Stimulated activated CD4-positive, alpha-beta T cell treated with anti-CD3 and anti-CD28 coated beads, Interleukin-4, amount 100 ng/mL, for 4 hours (primary cell): ENCODE measurements around the gene OR2V2.

Experiments
- DNase-seq, 2 experiments: peaks; one replicate each; pipeline ENCODE4 v3.0.0-alpha.2; 2020

Gene OR2V2

GRCh38 chr5:181191526-181192336 is 44.3 kb downstream of the OR2V2 start:
- DNase-seq: peak; percentile 90 to 93

DNA sequence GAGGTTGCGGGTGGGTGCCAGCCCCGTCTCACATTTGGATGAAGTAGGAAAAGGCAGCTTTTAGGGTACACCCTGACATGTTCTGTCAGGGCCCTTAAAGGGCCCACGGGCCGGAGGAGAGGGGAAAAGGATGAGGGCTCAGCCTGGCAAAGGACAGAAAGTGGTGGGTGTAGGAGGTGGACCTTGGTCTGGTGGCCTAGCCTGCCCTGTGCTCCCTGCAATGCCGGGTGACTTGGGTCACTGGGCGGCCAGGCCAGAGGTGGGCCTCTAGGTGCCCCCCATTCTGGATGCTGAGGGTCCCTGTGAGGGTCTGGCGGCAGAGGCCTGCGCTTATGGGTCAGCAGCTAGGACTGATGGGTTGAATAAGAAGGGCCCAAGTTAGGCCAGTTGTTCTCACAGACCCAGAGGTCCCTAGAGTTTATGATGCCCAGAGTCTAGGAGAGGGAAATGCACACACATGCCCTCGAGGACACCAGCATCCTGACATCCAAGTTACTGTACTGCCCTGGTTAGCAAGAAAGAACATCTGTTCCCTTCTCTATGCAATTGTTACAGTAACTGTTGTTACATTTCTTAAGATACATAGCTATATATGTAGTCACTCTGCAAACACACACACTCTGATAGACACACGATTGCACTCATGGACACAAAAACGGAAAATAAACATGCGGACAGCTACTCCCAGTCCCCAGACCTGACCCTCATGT is 45.1 kb downstream of the OR2V2 start:
- DNase-seq: no peak

- DNase-seq: no peak
Measured at GRCh38 chr5:181193656-181194055, 46.3 kb downstream of the OR2V2 start.

GRCh38 chr5:181194489-181195248 is 47.3 kb downstream of the OR2V2 start:
- no peak for DNase-seq

DNA sequence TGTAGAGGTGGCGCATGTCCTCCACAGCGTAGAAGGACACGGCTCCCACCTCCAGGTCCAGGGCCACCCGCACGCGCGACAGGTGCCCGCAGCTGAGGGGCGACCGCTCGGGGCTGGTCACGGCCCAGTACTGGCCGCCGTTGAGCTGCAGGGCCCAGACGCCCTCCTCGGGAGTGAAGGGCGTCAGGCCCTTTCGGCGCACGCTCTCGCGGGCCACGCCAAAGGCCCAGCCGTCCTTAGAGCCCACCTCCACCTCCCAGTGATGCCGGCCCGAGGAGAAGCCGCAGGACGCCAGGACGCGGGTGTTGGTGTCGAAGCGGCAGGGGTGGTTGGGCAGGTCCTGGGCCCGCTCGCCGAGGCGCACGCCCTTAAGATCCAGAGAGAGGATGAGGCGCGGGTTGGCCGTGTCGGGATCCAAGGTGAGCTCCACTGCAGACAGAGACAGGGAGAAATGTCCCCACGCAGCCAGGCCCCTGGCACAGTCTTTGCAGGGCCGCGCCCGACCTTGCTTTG is 47.9 kb downstream of the OR2V2 start:
- no peak for DNase-seq

- DNase-seq: no peak
Measured at GRCh38 chr5:181197326-181197951, 50.1 kb downstream of the OR2V2 start.

GRCh38 chr5:181198106-181198685 is 50.8 kb downstream of the OR2V2 start:
- DNase-seq: no peak

GRCh38 chr5:181198905-181199519 is 51.6 kb downstream of the OR2V2 start:
- DNase-seq: no peak

GRCh38 chr5:181199881-181200638 is 52.7 kb downstream of the OR2V2 start:
- no peak for DNase-seq

DNA sequence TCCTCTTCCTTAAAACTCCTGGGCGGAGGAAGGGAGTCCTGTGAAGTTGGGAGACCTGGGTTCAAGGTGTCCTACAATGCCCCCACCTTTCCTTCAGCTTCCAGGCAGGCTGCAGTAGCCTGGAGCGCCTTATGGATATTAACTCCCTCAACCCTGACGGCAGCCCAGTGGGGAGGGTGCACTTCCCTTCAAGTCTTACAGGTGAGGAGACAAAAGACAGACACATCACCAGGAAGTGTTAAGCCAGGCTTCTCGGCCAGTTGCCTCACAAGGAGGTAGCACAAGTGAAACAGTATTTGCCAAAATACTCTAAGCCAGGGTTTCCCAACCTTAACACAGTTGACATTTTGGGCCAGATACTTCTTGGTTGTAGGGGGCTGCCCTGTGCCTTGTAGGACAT is 53.4 kb downstream of the OR2V2 start:
- no peak for DNase-seq

GRCh38 chr5:181203093-181203711 is 55.8 kb downstream of the OR2V2 start:
- DNase-seq: no peak

DNA sequence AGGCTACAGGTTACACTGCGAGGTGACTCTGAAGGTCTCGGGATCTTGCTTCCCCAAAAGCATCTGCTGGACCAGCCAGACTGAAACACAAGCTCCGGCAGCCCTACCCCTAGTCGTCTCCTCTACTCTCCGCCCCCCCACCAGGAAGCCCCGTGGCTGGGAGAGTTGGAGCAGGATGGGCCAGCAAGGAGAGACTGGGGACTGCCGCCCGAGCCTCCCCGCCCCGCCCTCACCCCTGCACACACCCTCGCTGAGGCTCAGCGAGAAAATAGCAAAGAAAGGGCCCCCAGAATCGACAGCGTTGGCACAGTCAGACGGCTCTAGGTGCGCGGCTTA is 56.4 kb downstream of the OR2V2 start:
- no peak for DNase-seq

DNA sequence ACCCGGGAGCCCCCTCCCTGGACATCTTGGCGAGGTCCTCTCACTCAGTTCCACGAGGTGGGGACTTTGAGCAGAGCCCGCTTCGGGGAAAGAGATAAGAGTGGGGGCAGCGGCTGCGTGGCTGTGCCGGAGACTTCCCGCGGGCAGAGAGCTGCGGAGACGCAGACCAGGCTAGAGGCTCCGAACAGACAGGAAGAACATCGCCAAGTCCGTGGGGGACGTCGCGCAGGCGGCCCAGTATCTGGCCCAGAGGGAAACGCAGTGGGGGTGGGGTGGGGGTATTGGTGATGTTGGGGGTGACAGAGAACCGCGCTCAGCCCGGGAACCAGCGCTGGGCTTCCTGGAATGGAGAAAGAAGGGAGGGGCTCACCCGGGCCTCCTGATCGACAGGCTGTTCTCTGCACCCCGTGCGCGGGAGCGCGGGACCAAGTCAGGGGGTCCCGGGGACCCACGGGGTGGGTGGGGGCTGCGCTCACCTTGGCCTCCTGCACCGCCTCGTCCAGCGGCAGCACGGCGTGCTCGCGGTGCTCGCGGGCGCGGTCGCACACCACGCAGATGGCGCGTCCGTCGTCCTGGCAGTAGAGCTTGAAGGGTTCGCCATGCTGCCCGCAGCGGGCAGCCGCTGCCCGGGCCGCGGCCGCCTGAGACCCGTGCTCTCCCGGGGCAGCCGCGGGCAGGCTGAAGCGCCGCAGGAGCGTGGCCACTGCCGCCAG is 56.9 kb downstream of the OR2V2 start:
- no peak for DNase-seq

- DNase-seq: peak in 1 of 2 experiments; percentile 34
Measured at GRCh38 chr5:181204826-181205760, 57.7 kb downstream of the OR2V2 start, which contains the start of gene TRIM7. TSS of gene TRIM7 (minus strand) at chr5:181205196. CDS start at chr5:181205110, 86 bp downstream.

DNA sequence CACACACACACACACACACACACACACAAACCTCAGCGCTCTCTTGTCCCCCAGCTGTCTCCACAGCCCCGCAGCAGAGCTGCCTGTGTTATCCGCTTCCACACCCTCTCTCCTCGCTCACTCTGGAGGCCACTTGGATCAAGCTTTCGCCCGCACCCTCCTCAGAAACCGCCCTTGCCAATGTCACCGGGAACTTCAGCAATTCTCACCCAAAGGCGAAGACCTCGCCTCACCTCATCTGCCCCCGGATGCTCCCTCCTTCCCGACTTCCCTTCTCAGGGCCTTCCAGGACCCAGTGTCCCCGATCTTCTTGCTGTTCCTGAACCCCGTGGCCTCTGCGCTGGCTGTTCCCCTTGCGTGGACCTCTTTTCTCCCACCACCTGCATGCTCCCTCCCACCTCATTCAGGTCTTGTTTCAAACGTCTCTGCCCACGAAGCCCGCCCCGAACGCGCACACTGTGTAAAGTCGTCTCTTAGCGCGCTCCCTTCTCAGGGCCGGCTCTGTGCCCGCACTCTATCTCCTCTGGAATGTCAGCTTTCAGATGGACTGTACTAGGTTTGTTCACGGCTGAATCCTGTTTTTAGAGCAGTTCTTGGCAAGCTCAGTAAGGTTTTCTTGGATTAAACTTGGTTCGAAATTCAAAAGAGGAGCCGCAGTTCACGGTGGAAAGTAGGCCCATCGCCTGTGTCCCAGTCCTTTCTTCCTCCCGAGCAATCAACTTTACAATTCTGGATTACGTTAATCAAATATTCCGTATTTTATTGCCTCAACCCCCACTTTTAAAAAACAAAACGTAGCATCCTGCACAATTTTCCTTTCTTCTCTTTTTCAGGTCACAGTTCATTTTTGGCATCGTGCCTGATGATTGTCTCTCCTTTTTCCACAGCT is 58.6 kb downstream of the OR2V2 start:
- DNase-seq: peak; percentile 30 to 34

DNA sequence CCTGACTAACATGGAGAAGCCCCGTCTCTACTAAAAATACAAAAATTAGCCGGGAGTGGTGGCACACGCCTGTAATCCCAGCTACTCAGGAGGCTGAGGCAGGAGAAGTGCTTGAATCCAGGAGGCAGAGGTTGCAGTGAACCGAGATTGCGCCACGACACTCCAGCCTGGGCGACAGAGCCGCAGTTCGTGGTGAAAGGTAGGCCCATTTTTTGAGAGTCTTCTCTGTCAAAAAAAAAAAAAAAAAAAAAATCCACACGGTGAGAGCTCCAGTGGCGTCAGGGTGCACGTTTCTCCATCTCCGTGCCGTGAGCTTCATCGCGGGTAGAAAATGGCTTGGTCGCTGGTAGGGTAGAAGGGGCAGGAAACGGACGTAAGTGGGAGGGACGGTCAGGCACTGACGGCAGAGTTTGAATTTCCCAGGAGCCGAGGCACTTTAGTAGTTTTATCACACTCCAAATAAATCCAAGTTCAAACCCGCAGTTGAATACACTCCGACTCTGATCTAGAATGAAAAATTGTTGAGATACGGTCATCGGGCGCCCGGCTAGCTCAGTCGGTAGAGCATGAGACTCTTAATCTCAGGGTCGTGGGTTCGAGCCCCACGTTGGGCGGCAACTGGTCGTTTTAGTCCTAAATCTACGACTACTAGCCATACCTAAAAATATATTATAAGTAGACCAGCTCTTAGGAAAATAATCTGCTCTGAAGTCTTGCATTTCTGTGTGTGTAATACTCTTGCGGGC is 60.0 kb downstream of the OR2V2 start:
- peak; percentile 85 to 93 for DNase-seq

GRCh38 chr5:181207960-181208253 is 60.5 kb downstream of the OR2V2 start:
- DNase-seq: no peak
